Activated CD4-positive, alpha-beta T cell treated with anti-CD3 and anti-CD28 coated beads, Interleukin-2, Interleukin-6, amounts not matched to agents 100 ng/mL and 50 ng/mL, durations not matched to agents 16 hours and 8 hours (primary cell): ENCODE results near the gene MARCHF10.
"Not testable (repeated sequence)": the region's sequence is repeated elsewhere in the genome, so short reads cannot be mapped to it uniquely, and the experiment has no call there.

Experiments used
- DNase-seq: peaks from one replicate; pipeline ENCODE4 v3.0.0-alpha.2; 2020

The MARCHF10 gene

GRCh38 chr17:62807812-62808575 is at the start of gene MARCHF10:
TSS of gene MARCHF10 (minus strand) at chr17:62808314. CDS start at chr17:62801735, 6,579 bp downstream.
- DNase-seq = peak; percentile 17

GRCh38 chr17:62857526-62857925 is 49.4 kb upstream of the MARCHF10 start:
- no peak for DNase-seq

GRCh38 chr17:62856594-62856993 is 48.5 kb upstream of the MARCHF10 start:
- no peak for DNase-seq

GRCh38 chr17:62855156-62855555 is 47.0 kb upstream of the MARCHF10 start:
- DNase-seq = no peak

GRCh38 chr17:62854098-62854680 is 46.1 kb upstream of the MARCHF10 start:
- no peak for DNase-seq

GRCh38 chr17:62852195-62852594 is 44.1 kb upstream of the MARCHF10 start:
- no peak for DNase-seq

GRCh38 chr17:62849591-62850415 is 41.7 kb upstream of the MARCHF10 start:
- not testable (repeated sequence) for DNase-seq

- no peak for DNase-seq
These were observed 40.2 kb upstream of the MARCHF10 start for GRCh38 chr17:62848334-62848733.

GRCh38 chr17:62847426-62847825 is 39.3 kb upstream of the MARCHF10 start:
- DNase-seq = no peak

GRCh38 chr17:62840871-62841270 is 32.8 kb upstream of the MARCHF10 start:
- DNase-seq = no peak

GRCh38 chr17:62833816-62834215 is 25.7 kb upstream of the MARCHF10 start:
- DNase-seq = not testable (repeated sequence)

- DNase-seq = no peak
These were observed 24.3 kb upstream of the MARCHF10 start for GRCh38 chr17:62832405-62832804.

- not testable (repeated sequence) for DNase-seq
These were observed 23.0 kb upstream of the MARCHF10 start for GRCh38 chr17:62831066-62831465.

GRCh38 chr17:62827746-62828485 is 19.8 kb upstream of the MARCHF10 start:
- DNase-seq = no peak

GRCh38 chr17:62826956-62827355 is 18.8 kb upstream of the MARCHF10 start:
- DNase-seq = no peak

- no peak for DNase-seq
These were observed 17.1 kb upstream of the MARCHF10 start for GRCh38 chr17:62825182-62825581.

- DNase-seq = no peak
These were observed 16.4 kb upstream of the MARCHF10 start for GRCh38 chr17:62824290-62825131.

GRCh38 chr17:62823111-62823893 is 15.2 kb upstream of the MARCHF10 start:
- no peak for DNase-seq

GRCh38 chr17:62822080-62822904 is 14.2 kb upstream of the MARCHF10 start:
- no peak for DNase-seq
